Osteocyte (in vitro differentiated cells): Measurements from ENCODE around the gene EXOC3. TPM values are rescaled to one million over a fixed set of nuclear protein-coding genes. Genes with fewer than 3 reads are reported as not detected.

Experiments
- DNase-seq: peaks from one replicate; pipeline ENCODE4 v3.0.0; 2021; ENCODE audit warnings: mixed read lengths; ENCODE audit not compliant: unreplicated experiment; ENCODE audit errors: extremely low spot score
- H3K27ac Mint-ChIP-seq: one replicate; pipeline ENCODE4 v1.8.0; 2021; ENCODE audit warnings: mild to moderate bottlenecking, mixed read lengths; ENCODE audit not compliant: unreplicated experiment
- H3K27me3 Mint-ChIP-seq: one replicate; pipeline ENCODE4 v1.8.0; 2021; ENCODE audit warnings: mixed read lengths; ENCODE audit not compliant: unreplicated experiment
- H3K36me3 Mint-ChIP-seq: one replicate; pipeline ENCODE4 v1.8.0; 2021; ENCODE audit warnings: mixed read lengths; ENCODE audit not compliant: unreplicated experiment
- H3K4me1 Mint-ChIP-seq: one replicate; pipeline ENCODE4 v1.8.0; 2021; ENCODE audit warnings: mixed read lengths; ENCODE audit not compliant: unreplicated experiment
- H3K4me3 Mint-ChIP-seq: one replicate; pipeline ENCODE4 v1.8.0; 2021; ENCODE audit warnings: mild to moderate bottlenecking, moderate library complexity, mixed read lengths; ENCODE audit not compliant: unreplicated experiment
- H3K9me3 Mint-ChIP-seq: one replicate; pipeline ENCODE4 v1.8.0; 2021; ENCODE audit warnings: mixed read lengths; ENCODE audit not compliant: unreplicated experiment
- CTCF ChIP-seq: fragments of 200-600 bp; sonication (generic); IDR thresholded peaks from 2 replicates; pipeline ENCODE4 v1.5.0; 2021; ENCODE audit warnings: antibody characterized with exemption, mild to moderate bottlenecking, moderate library complexity
- total RNA-seq: library from RNA; stranded (reverse); gene quantifications from 2 replicates; pipeline ENCODE4 v1.2.1, GENCODE V29; 2021

EXOC3 gene
- total RNA-seq, 1 donor from 2014 or later = 81.4 TPM

GRCh38 chr5:491119-491855, 48.3 kb downstream of the EXOC3 start:
- Mint-ChIP-seq H3K27me3 (no peaks in the 10 kb centered on the region), H3K4me1 (no peaks in the 10 kb centered on the region), H3K4me3 (no peak overlapping the region), H3K9me3 (no peaks in the 10 kb centered on the region), H3K36me3 (no peaks in the 10 kb centered on the region), H3K27ac (no peak overlapping the region)
- no peak for TF ChIP-seq CTCF
- DNase-seq = no peak

- H3K27me3 Mint-ChIP-seq = no peaks in the 10 kb centered on the region
- DNase-seq = no peak
- no peak overlapping the region for H3K27ac Mint-ChIP-seq
- no peaks in the 10 kb centered on the region for H3K4me1 Mint-ChIP-seq
- no peaks in the 10 kb centered on the region for H3K9me3 Mint-ChIP-seq
- no peaks in the 10 kb centered on the region for H3K36me3 Mint-ChIP-seq
- TF ChIP-seq CTCF = no peak
- no peak overlapping the region for H3K4me3 Mint-ChIP-seq
Observed at GRCh38 chr5:491856-492155, 48.8 kb downstream of the EXOC3 start.

GRCh38 chr5:492314-492893, 49.4 kb downstream of the EXOC3 start:
- Mint-ChIP-seq H3K36me3 (no peaks in the 10 kb centered on the region), H3K27ac (no peak overlapping the region), H3K4me3 (no peak overlapping the region), H3K9me3 (no peaks in the 10 kb centered on the region), H3K4me1 (no peaks in the 10 kb centered on the region), H3K27me3 (no peaks in the 10 kb centered on the region)
- DNase-seq = no peak
- no peak for TF ChIP-seq CTCF

GRCh38 chr5:493119-493701, 50.2 kb downstream of the EXOC3 start:
- no peaks in the 10 kb centered on the region for H3K36me3 Mint-ChIP-seq
- no peak for DNase-seq
- peaks cover 3% of the 10 kb centered on the region for H3K27me3 Mint-ChIP-seq
- no peaks in the 10 kb centered on the region for H3K4me1 Mint-ChIP-seq
- H3K9me3 Mint-ChIP-seq = no peaks in the 10 kb centered on the region
- H3K27ac Mint-ChIP-seq = no peak overlapping the region
- TF ChIP-seq CTCF = no peak
- no peak overlapping the region for H3K4me3 Mint-ChIP-seq

GRCh38 chr5:493758-494157, 50.8 kb downstream of the EXOC3 start:
- Mint-ChIP-seq H3K27me3 (peaks cover 3% of the 10 kb centered on the region), H3K27ac (no peak overlapping the region), H3K4me3 (no peak overlapping the region), H3K36me3 (no peaks in the 10 kb centered on the region), H3K4me1 (no peaks in the 10 kb centered on the region), H3K9me3 (no peaks in the 10 kb centered on the region)
- no peak for DNase-seq
- no peak for TF ChIP-seq CTCF
